ENCODE data around the gene CYP4V2. TPM values are rescaled to one million over a fixed set of nuclear protein-coding genes. Genes with fewer than 3 reads are reported as not detected.

The CYP4V2 gene
- total RNA-seq, 4 donors from 2014 or later, result 7.0 to 12.1 (median 7.9) TPM

GRCh38 chr4:186204103-186204559, 12.8 kb downstream of the CYP4V2 start:
- peak overlapping the region; percentile 33 for H3K4me3 ChIP-seq
- TF ChIP-seq CTCF (IDR thresholded peaks at IDR 0.05) (no peak), EP300 (IDR thresholded peaks at IDR 0.05) (no peak), POLR2AphosphoS5 (IDR thresholded peaks at IDR 0.05) (no peak), POLR2A (IDR thresholded peaks at IDR 0.05) (no peak)
- peaks cover 4% of the 10 kb centered on the region for H3K36me3 ChIP-seq
- peaks cover 13% of the 10 kb centered on the region for H3K4me1 ChIP-seq
- DNase-seq (ENCODE audit: low spot score in 2 of 2), result peak in 1 of 2 donors; percentile 70
- H3K9me3 ChIP-seq, result no peaks in the 10 kb centered on the region
- 86% methylated on average over 45 of the region's 45 CpGs for WGBS
- H3K27me3 ChIP-seq, result no peaks in the 10 kb centered on the region
- peak overlapping the region; percentile 61 for H3K27ac ChIP-seq

GRCh38 chr4:186204686-186205085, 13.3 kb downstream of the CYP4V2 start:
- 86% methylated on average over 13 of the region's 13 CpGs for WGBS
- Histone ChIP-seq H3K4me1 (peaks cover 13% of the 10 kb centered on the region), H3K4me3 (peak overlapping the region; percentile 33), H3K9me3 (no peaks in the 10 kb centered on the region), H3K36me3 (peaks cover 9% of the 10 kb centered on the region), H3K27ac (peak overlapping the region; percentile 61), H3K27me3 (no peaks in the 10 kb centered on the region)
- DNase-seq (ENCODE audit: low spot score in 2 of 2), result no peak
- no peak for TF ChIP-seq CTCF (IDR thresholded peaks at IDR 0.05)
- no peak for TF ChIP-seq POLR2A (IDR thresholded peaks at IDR 0.05)
- no peak for TF ChIP-seq EP300 (IDR thresholded peaks at IDR 0.05)
- TF ChIP-seq POLR2AphosphoS5 (IDR thresholded peaks at IDR 0.05), result no peak

- DNase-seq (ENCODE audit: low spot score in 2 of 2), result no peak
- Histone ChIP-seq H3K4me1 (peaks cover 13% of the 10 kb centered on the region), H3K4me3 (no peak overlapping the region), H3K9me3 (no peaks in the 10 kb centered on the region), H3K36me3 (peaks cover 12% of the 10 kb centered on the region), H3K27me3 (no peaks in the 10 kb centered on the region), H3K27ac (no peak overlapping the region)
- 91% methylated on average over 8 of the region's 8 CpGs for WGBS
- TF ChIP-seq POLR2AphosphoS5 (IDR thresholded peaks at IDR 0.05) (no peak), POLR2A (IDR thresholded peaks at IDR 0.05) (no peak), EP300 (IDR thresholded peaks at IDR 0.05) (no peak), CTCF (IDR thresholded peaks at IDR 0.05) (no peak)
These were observed 13.8 kb downstream of the CYP4V2 start for GRCh38 chr4:186205156-186205555.

- WGBS, result 56% methylated on average over 8 of the region's 8 CpGs
These were observed 25.2 kb downstream of the CYP4V2 start for GRCh38 chr4:186216465-186217024.

GRCh38 chr4:186217733-186218293, 26.4 kb downstream of the CYP4V2 start:
- no peaks in the 10 kb centered on the region for H3K36me3 ChIP-seq
- no peaks in the 10 kb centered on the region for H3K27me3 ChIP-seq
- no peak for DNase-seq (ENCODE audit: low spot score in 2 of 2)
- WGBS, result 57% methylated on average over 1 of the region's 1 CpG
- H3K4me3 ChIP-seq, result no peak overlapping the region
- H3K9me3 ChIP-seq, result no peaks in the 10 kb centered on the region
- no peaks in the 10 kb centered on the region for H3K4me1 ChIP-seq
- TF ChIP-seq CTCF (IDR thresholded peaks at IDR 0.05) (no peak), POLR2A (IDR thresholded peaks at IDR 0.05) (no peak), POLR2AphosphoS5 (IDR thresholded peaks at IDR 0.05) (no peak), EP300 (IDR thresholded peaks at IDR 0.05) (no peak)
- H3K27ac ChIP-seq, result no peak overlapping the region

More at GRCh38 chr4:186216465-186217024, 25.2 kb downstream of the CYP4V2 start:
- no peaks in the 10 kb centered on the region for H3K27me3 ChIP-seq
- no peak for TF ChIP-seq POLR2AphosphoS5 (IDR thresholded peaks at IDR 0.05)
- no peaks in the 10 kb centered on the region for H3K4me1 ChIP-seq
- no peaks in the 10 kb centered on the region for H3K9me3 ChIP-seq
- H3K36me3 ChIP-seq, result no peaks in the 10 kb centered on the region
- no peak for DNase-seq (ENCODE audit: low spot score in 2 of 2)
- H3K4me3 ChIP-seq, result no peak overlapping the region
- H3K27ac ChIP-seq, result no peak overlapping the region
